Measurements from ENCODE around the gene BRD9.
"Not testable (repeated sequence)": the region's sequence is repeated elsewhere in the genome, so short reads cannot be mapped to it uniquely, and the experiment has no call there.

BRD9 gene

DNA sequence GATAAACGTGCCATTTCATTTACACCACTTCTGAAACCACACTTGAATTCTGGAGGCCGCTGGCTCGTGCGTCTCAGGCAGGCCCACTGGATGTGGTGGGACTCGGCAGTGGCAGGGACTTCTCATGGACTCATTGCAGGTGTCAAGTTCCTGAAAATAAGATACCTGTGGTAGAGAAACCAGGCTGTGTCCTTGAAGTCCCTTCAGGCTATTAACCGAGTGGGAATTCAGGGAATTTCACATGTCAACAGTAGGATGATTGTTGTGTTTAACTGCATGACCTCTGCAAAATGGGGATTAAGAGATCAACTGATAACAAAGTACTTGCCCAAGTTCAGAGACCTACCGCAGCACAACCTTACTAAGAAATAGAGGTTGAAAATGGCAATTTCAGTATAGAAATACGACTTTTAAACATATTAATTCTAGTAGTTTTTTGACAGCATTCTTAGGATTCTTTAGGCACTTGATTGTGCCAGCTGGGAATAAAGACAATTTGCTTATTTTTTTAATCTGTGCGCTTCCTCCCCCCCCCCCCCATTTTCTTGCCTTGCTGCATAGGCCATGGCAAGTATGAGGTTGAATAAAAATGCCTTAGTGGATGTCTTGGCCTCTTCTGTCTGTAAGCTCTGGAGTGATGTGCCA lies 26.9 kb upstream of the BRD9 start:
- TF ChIP-seq, protein P1, sequence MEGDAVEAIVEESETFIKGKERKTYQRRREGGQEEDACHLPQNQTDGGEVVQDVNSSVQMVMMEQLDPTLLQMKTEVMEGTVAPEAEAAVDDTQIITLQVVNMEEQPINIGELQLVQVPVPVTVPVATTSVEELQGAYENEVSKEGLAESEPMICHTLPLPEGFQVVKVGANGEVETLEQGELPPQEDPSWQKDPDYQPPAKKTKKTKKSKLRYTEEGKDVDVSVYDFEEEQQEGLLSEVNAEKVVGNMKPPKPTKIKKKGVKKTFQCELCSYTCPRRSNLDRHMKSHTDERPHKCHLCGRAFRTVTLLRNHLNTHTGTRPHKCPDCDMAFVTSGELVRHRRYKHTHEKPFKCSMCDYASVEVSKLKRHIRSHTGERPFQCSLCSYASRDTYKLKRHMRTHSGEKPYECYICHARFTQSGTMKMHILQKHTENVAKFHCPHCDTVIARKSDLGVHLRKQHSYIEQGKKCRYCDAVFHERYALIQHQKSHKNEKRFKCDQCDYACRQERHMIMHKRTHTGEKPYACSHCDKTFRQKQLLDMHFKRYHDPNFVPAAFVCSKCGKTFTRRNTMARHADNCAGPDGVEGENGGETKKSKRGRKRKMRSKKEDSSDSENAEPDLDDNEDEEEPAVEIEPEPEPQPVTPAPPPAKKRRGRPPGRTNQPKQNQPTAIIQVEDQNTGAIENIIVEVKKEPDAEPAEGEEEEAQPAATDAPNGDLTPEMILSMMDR (IDR thresholded peaks at IDR 0.05; ENCODE audit: insufficient read depth, low read length, poor library complexity, severe bottlenecking), result no peak
- no peak overlapping the region for H3K4me3 ChIP-seq (replicated peaks; ENCODE audit: low read depth, low read length)
- DNase-seq (ENCODE audit: extremely low read depth, insufficient read length), result no peak
- H3K36me3 ChIP-seq (ENCODE audit: control insufficient read depth, insufficient read depth, low read length), result peaks cover 10% of the 10 kb centered on the region
- no peaks in the 10 kb centered on the region for H3K27me3 ChIP-seq (replicated peaks; ENCODE audit: control insufficient read depth, insufficient read depth, low read length)

DNA sequence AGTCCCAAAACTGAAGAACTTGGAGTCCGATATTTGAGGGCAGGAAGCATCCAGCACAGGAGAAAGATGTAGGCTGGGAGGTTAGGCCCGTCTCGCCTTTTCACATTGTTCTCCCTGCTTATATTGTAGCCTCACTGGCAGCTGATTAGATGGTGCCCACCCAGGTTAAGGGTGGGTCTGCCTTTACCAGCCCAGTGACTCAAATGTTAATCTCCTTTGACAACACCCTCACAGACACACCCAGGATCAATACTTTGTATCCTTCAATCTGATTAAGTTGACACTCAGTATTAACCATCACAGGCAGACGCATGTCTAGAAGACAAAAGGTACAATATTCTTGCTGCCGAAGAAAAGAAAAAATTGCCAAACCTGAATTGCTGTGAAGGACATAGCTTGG lies 26.1 kb upstream of the BRD9 start:
- not testable (repeated sequence) for H3K27me3 ChIP-seq (replicated peaks; ENCODE audit: control insufficient read depth, insufficient read depth, low read length); H3K4me3 ChIP-seq (replicated peaks; ENCODE audit: low read depth, low read length); DNase-seq (ENCODE audit: extremely low read depth, insufficient read length)
- peaks cover 12% of the 10 kb centered on the region for H3K36me3 ChIP-seq (ENCODE audit: control insufficient read depth, insufficient read depth, low read length)

DNA sequence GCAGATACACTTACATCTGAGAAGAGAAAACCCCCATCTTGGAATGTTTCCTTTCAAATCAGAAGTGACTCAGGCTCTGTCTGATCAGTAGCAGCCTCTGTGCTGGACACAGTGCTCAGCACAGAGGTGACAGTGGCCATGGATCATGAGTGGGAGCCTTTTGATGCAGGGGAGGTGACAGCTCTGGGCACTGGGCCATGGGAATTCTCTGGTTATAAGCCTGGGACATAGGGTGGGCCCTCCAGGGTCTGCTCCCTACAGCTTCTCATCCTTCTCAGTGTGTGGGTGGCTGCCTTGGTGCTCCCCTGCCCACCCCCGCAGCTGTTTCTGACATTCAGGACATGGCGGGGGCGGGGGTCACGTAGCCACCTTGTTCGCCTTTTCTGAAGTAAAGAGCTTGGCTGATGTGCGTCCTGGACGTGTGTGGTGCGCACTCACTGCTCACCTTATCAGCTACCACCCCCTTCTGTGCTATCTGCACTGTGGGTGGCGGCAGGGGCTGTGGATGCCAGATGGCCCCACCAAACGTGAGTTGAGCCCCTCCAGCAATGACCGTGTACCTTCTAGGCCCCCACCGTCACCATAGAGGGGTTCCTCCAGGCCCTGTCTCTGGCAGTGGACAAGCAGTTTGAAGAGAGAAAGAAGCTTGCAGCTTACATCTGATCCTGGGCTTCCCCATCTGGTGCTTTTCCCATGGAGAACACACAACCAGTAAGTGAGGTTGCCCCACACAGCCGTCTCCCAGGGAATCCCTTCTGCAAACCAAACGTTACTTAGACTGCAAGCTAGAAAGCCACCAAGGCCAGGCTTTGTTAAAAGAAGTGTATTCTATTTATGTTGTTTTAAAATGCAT lies 24.1 kb upstream of the BRD9 start:
- Histone ChIP-seq H3K4me3 (replicated peaks; ENCODE audit: low read depth, low read length) (no peak overlapping the region), H3K27me3 (replicated peaks; ENCODE audit: control insufficient read depth, insufficient read depth, low read length) (no peaks in the 10 kb centered on the region), H3K36me3 (ENCODE audit: control insufficient read depth, insufficient read depth, low read length) (peaks cover 12% of the 10 kb centered on the region)
- TF ChIP-seq, protein P1 (IDR thresholded peaks at IDR 0.05; ENCODE audit: insufficient read depth, low read length, poor library complexity, severe bottlenecking), result no peak
- DNase-seq (ENCODE audit: extremely low read depth, insufficient read length), result no peak

DNA sequence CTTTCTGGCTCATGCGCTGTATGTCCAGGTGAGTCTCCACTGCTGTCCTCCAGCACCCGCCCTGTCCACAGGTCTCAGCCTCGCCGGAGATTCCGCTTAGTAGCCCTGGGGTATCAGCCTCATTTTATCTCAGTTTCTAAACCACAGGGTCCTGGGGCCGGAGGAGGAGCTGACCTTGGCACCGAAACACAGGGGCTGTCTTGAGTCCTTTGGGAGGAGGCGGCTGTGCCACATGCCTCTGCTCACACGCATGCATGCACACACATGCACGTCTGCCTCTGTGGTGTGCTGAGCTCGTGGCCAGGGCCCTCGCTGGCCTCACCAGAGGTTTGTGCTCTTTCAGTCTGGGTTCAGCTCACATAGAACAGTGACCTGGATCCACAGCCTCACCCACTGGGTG lies 23.3 kb upstream of the BRD9 start:
- H3K4me3 ChIP-seq (replicated peaks; ENCODE audit: low read depth, low read length), result no peak overlapping the region
- no peak for DNase-seq (ENCODE audit: extremely low read depth, insufficient read length)
- H3K36me3 ChIP-seq (ENCODE audit: control insufficient read depth, insufficient read depth, low read length), result peaks cover 14% of the 10 kb centered on the region

DNA sequence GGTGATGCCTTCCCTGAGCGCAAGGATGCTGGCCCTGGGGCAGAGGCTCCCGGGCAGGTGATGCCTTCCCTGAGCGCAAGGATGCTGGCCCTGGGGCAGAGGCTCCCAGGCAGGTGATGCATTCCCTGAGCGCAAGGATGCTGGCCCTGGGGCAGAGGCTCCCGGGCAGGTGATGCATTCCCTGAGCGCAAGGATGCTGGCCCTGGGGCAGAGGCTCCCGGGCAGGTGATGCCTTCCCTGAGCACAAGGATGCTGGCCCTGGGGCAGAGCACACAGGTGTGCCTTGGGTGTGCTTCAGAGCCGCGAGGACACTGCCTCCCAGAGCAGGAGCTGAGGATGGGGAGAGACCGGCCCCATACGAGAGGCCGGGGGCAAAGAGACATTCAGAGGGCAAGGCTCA lies 22.7 kb upstream of the BRD9 start:
- H3K4me3 ChIP-seq (replicated peaks; ENCODE audit: low read depth, low read length); DNase-seq (ENCODE audit: extremely low read depth, insufficient read length); H3K27me3 ChIP-seq (replicated peaks; ENCODE audit: control insufficient read depth, insufficient read depth, low read length): not testable (repeated sequence)
- peaks cover 16% of the 10 kb centered on the region for H3K36me3 ChIP-seq (ENCODE audit: control insufficient read depth, insufficient read depth, low read length)

More for the DNA sequence above, 23.3 kb upstream of the BRD9 start:
- no peaks in the 10 kb centered on the region for H3K27me3 ChIP-seq (replicated peaks; ENCODE audit: control insufficient read depth, insufficient read depth, low read length)
- TF ChIP-seq, protein P1 (IDR thresholded peaks at IDR 0.05; ENCODE audit: insufficient read depth, low read length, poor library complexity, severe bottlenecking), result no peak

DNA sequence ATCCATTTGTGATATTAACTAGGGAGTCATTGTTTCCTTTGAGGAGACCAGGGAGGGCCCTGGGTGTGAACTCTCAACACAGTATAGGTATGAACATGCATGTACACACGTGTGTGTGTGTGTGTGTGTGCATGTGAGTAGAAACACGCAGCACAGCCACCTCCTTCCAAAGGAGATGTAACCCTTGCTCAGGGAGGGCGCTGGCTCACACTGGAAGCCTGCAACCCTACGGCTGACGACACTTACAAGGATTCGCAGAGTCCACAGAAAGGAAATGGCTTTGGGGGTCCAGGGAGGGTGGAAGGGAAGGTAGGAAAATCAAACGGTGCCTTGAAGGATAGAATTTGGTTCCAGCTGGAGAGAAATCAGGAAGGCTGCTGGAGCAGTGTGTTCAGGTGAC lies 22.0 kb upstream of the BRD9 start:
- TF ChIP-seq, protein P1 (IDR thresholded peaks at IDR 0.05; ENCODE audit: insufficient read depth, low read length, poor library complexity, severe bottlenecking), result no peak
- H3K4me3 ChIP-seq (replicated peaks; ENCODE audit: low read depth, low read length), result no peak overlapping the region
- no peak for DNase-seq (ENCODE audit: extremely low read depth, insufficient read length)
- peaks cover 17% of the 10 kb centered on the region for H3K36me3 ChIP-seq (ENCODE audit: control insufficient read depth, insufficient read depth, low read length)
- H3K27me3 ChIP-seq (replicated peaks; ENCODE audit: control insufficient read depth, insufficient read depth, low read length), result no peaks in the 10 kb centered on the region

Data from GM06990 (cell line).